ENCODE data around the gene DCC. TPM values are rescaled to one million over a fixed set of nuclear protein-coding genes. Genes with fewer than 3 reads are reported as not detected.

The DCC gene
- total and polyA plus RNA-seq, 9 of the 15 experiments (the other 6 are each of a cell fraction or from before 2014, with no cell fraction given): not detected

DNA sequence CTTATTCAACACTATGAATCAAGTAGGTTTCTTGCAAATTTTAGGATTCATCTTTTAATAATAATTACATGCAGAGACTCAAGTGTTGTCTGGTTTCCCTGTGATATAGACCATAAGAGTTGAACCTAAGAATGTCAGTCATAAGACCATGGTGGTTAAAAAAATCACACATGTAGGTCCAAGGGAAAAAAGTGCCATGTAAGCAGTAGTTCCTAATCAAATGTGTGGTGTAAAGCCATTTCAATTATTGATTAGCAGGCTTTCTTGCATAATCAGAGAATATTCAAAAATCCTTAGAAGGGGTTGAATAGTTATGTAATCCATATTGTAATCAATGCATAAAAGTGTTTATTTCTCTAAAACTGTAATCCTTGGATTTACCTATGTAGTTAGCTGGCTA lies 93.8 kb downstream of the DCC start (continued):
- no peak for TF ChIP-seq PTRF (tag; IDR thresholded peaks at IDR 0.05)

DNA sequence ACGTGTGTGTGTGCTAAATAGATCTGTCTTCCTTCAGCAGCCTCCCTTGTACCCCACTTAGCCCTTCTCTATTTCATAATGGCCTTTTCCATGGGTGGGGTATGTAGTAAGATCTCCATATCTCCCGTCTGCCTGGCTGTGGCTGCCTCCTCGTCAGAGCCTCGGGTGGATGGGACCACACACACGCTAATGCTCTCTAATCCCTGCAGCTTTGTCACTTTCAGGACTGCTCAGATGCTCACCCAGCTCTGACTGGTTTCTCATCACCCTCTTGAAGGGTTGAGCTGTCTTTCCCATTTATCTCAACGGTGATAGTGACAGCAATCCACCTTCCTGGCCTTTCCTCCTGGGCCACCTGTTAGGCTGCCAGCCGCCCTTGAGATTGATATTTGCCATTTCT lies 95.3 kb downstream of the DCC start:
- no TSS peak for BruUV-seq (replicated peaks)
- Histone ChIP-seq H3K27me3 (ENCODE audit: control insufficient read depth in 2 of 2, insufficient read depth in 2 of 2, low read length in 2 of 2) (no peaks in the 10 kb centered on the region), H3K4me3 (no peak overlapping the region), H3K27ac (ENCODE audit: extremely low read depth, low read depth, low read length) (no peak overlapping the region), H2AFZ (ENCODE audit: low read depth, low read length) (no peak overlapping the region), H3K36me3 (ENCODE audit: control insufficient read depth, insufficient read depth, low read length) (no peaks in the 10 kb centered on the region), H4K20me1 (replicated peaks; ENCODE audit: control insufficient read depth, insufficient read depth, low read length) (no peaks in the 10 kb centered on the region), H3K9me3 (replicated peaks; ENCODE audit: control insufficient read depth, insufficient read depth, low read depth, low read length) (no peaks in the 10 kb centered on the region), H3K9me1 (ENCODE audit: control insufficient read depth, insufficient read depth, low read length) (no peaks in the 10 kb centered on the region), H3K4me2 (ENCODE audit: insufficient read depth, low read length) (no peak overlapping the region), H3K4me1 (replicated peaks in 1 of 2; ENCODE audit: control insufficient read depth in 2 of 2, insufficient read depth in 2 of 2, low read length in 2 of 2) (no peaks in the 10 kb centered on the region), H3K79me2 (ENCODE audit: control insufficient read depth, insufficient read depth, low read length) (no peaks in the 10 kb centered on the region), H3K9ac (ENCODE audit: insufficient read depth in 1 of 2, low read depth in 2 of 2, low read length in 2 of 2) (no peak overlapping the region)
- intact Hi-C loops (cut with micrococcal nuclease) (no loop called here), in situ Hi-C loops (cut with MboI) (no loop called here)
- WGBS (ENCODE audit: insufficient coverage, low coverage, missing lambda C conversion rate): 3% methylated on average over 6 of the region's 7 CpGs
- ChIA-PET CTCF (ENCODE audit: low intra/inter-chr PET ratio) (no interaction called here), POLR2A (no interaction called here)
- no peak for ATAC-seq
- no peak for FAIRE-seq
- TF ChIP-seq ZNF232 (CRISPR knock-in tag; IDR thresholded peaks at IDR 0.05) (no peak), ZNF785 (CRISPR knock-in tag; IDR thresholded peaks at IDR 0.05) (no peak), ZNF695 (CRISPR knock-in tag; IDR thresholded peaks at IDR 0.05) (no peak), CBFB (CRISPR knock-in tag; IDR thresholded peaks at IDR 0.05) (no peak)
- TF ChIP-seq, protein P1, sequence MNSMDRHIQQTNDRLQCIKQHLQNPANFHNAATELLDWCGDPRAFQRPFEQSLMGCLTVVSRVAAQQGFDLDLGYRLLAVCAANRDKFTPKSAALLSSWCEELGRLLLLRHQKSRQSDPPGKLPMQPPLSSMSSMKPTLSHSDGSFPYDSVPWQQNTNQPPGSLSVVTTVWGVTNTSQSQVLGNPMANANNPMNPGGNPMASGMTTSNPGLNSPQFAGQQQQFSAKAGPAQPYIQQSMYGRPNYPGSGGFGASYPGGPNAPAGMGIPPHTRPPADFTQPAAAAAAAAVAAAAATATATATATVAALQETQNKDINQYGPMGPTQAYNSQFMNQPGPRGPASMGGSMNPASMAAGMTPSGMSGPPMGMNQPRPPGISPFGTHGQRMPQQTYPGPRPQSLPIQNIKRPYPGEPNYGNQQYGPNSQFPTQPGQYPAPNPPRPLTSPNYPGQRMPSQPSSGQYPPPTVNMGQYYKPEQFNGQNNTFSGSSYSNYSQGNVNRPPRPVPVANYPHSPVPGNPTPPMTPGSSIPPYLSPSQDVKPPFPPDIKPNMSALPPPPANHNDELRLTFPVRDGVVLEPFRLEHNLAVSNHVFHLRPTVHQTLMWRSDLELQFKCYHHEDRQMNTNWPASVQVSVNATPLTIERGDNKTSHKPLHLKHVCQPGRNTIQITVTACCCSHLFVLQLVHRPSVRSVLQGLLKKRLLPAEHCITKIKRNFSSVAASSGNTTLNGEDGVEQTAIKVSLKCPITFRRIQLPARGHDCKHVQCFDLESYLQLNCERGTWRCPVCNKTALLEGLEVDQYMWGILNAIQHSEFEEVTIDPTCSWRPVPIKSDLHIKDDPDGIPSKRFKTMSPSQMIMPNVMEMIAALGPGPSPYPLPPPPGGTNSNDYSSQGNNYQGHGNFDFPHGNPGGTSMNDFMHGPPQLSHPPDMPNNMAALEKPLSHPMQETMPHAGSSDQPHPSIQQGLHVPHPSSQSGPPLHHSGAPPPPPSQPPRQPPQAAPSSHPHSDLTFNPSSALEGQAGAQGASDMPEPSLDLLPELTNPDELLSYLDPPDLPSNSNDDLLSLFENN (IDR thresholded peaks at IDR 0.05; ENCODE audit: low read depth in 2 of 2, low read length in 2 of 2): no peak
- TF ChIP-seq, protein P2, sequence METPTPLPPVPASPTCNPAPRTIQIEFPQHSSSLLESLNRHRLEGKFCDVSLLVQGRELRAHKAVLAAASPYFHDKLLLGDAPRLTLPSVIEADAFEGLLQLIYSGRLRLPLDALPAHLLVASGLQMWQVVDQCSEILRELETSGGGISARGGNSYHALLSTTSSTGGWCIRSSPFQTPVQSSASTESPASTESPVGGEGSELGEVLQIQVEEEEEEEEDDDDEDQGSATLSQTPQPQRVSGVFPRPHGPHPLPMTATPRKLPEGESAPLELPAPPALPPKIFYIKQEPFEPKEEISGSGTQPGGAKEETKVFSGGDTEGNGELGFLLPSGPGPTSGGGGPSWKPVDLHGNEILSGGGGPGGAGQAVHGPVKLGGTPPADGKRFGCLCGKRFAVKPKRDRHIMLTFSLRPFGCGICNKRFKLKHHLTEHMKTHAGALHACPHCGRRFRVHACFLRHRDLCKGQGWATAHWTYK (CRISPR knock-in tag; IDR thresholded peaks at IDR 0.05): no peak
- DNase-seq (ENCODE audit: extremely low read depth in 1 of 4, low spot score in 3 of 4): no peak

All from K562 (cell line).